ENCODE measurements around the gene PRDX3.

- TF ChIP-seq POLR2A (IDR thresholded peaks at IDR 0.05) (no peak), CTCF (IDR thresholded peaks at IDR 0.05) (peak in 1 of 3 donors; percentile 27), POLR2AphosphoS5 (IDR thresholded peaks at IDR 0.05) (no peak)
Observed at GRCh38 chr10:119139464-119140067, 39.0 kb downstream of the PRDX3 start.

Data from breast epithelium (tissue), 3 donors.